Measurements from ENCODE around the gene NABP2. TPM values are rescaled to one million over a fixed set of nuclear protein-coding genes. Genes with fewer than 3 reads are reported as not detected.
A peak's percentile ranks its signal among the peaks of the same experiment; 100 is the strongest.

The NABP2 gene
- total RNA-seq, 1 experiment from 2014 or later: 50.4 TPM

GRCh38 chr12:56223571-56224101 is 506 bp upstream of the NABP2 start:
- no peak for DNase-seq

GRCh38 chr12:56224954-56225353 is 812 bp downstream of the NABP2 start:
- DNase-seq: peak; percentile 61
- Histone ChIP-seq H3K36me3 (replicated peaks; ENCODE audit: control insufficient read depth, insufficient read depth, low read length) (no peaks in the 10 kb centered on the region), H3K27me3 (ENCODE audit: control insufficient read depth, insufficient read depth, low read length) (no peaks in the 10 kb centered on the region), H3K4me3 (ENCODE audit: insufficient read depth, low read depth, low read length) (no peak overlapping the region)

More at GRCh38 chr12:56223571-56224101, 506 bp upstream of the NABP2 start:
- no peaks in the 10 kb centered on the region for H3K27me3 ChIP-seq (ENCODE audit: control insufficient read depth, insufficient read depth, low read length)
- no peak overlapping the region; the same call in 1 of the 2 replicates for H3K4me3 ChIP-seq (ENCODE audit: insufficient read depth, low read depth, low read length)
- no peaks in the 10 kb centered on the region for H3K36me3 ChIP-seq (replicated peaks; ENCODE audit: control insufficient read depth, insufficient read depth, low read length)

GRCh38 chr12:56229082-56229481 is 4.9 kb downstream of the NABP2 start:
- no peak overlapping the region for H3K4me3 ChIP-seq (ENCODE audit: insufficient read depth, low read depth, low read length)
- peak; percentile 23 for DNase-seq
- no peaks in the 10 kb centered on the region for H3K36me3 ChIP-seq (replicated peaks; ENCODE audit: control insufficient read depth, insufficient read depth, low read length)
- H3K27me3 ChIP-seq (ENCODE audit: control insufficient read depth, insufficient read depth, low read length): no peaks in the 10 kb centered on the region

- Histone ChIP-seq H3K27me3 (ENCODE audit: control insufficient read depth, insufficient read depth, low read length) (no peaks in the 10 kb centered on the region), H3K4me3 (ENCODE audit: insufficient read depth, low read depth, low read length) (no peak within 1 kb of the TSS), H3K36me3 (replicated peaks; ENCODE audit: control insufficient read depth, insufficient read depth, low read length) (no peaks in the 10 kb centered on the region)
- peak; percentile 55 for DNase-seq
Measured at GRCh38 chr12:56229916-56230431, 5.8 kb downstream of the NABP2 start, which contains the start of gene SLC39A5. TSS of gene SLC39A5 (plus strand) at chr12:56230051. CDS start at chr12:56231275, 1,224 bp downstream.

GRCh38 chr12:56230432-56231183 is 6.5 kb downstream of the NABP2 start:
- Histone ChIP-seq H3K27me3 (ENCODE audit: control insufficient read depth, insufficient read depth, low read length) (no peaks in the 10 kb centered on the region), H3K36me3 (replicated peaks; ENCODE audit: control insufficient read depth, insufficient read depth, low read length) (no peaks in the 10 kb centered on the region), H3K4me3 (ENCODE audit: insufficient read depth, low read depth, low read length) (no peak overlapping the region)
- peak; percentile 74 for DNase-seq

- DNase-seq: peak; percentile 62
- Histone ChIP-seq H3K4me3 (ENCODE audit: insufficient read depth, low read depth, low read length) (no peak overlapping the region), H3K27me3 (ENCODE audit: control insufficient read depth, insufficient read depth, low read length) (no peaks in the 10 kb centered on the region), H3K36me3 (replicated peaks; ENCODE audit: control insufficient read depth, insufficient read depth, low read length) (peaks cover 1% of the 10 kb centered on the region)
Measured at GRCh38 chr12:56231184-56231582, 7.0 kb downstream of the NABP2 start.

GRCh38 chr12:56234746-56235436 is 10.7 kb downstream of the NABP2 start:
- no peaks in the 10 kb centered on the region for H3K27me3 ChIP-seq (ENCODE audit: control insufficient read depth, insufficient read depth, low read length)
- DNase-seq: peak; percentile 52
- H3K4me3 ChIP-seq (ENCODE audit: insufficient read depth, low read depth, low read length): no peak overlapping the region
- H3K36me3 ChIP-seq (replicated peaks; ENCODE audit: control insufficient read depth, insufficient read depth, low read length): peaks cover 1% of the 10 kb centered on the region

- H3K27me3 ChIP-seq (ENCODE audit: control insufficient read depth, insufficient read depth, low read length): no peaks in the 10 kb centered on the region
- H3K36me3 ChIP-seq (replicated peaks; ENCODE audit: control insufficient read depth, insufficient read depth, low read length): peaks cover 1% of the 10 kb centered on the region
- DNase-seq: peak; percentile 28
- H3K4me3 ChIP-seq (ENCODE audit: insufficient read depth, low read depth, low read length): no peak overlapping the region
Measured at GRCh38 chr12:56236091-56236490, 11.9 kb downstream of the NABP2 start.

- no peak for DNase-seq
- H3K27me3 ChIP-seq (ENCODE audit: control insufficient read depth, insufficient read depth, low read length): no peaks in the 10 kb centered on the region
- no peak overlapping the region for H3K4me3 ChIP-seq (ENCODE audit: insufficient read depth, low read depth, low read length)
- H3K36me3 ChIP-seq (replicated peaks; ENCODE audit: control insufficient read depth, insufficient read depth, low read length): peaks cover 1% of the 10 kb centered on the region
Measured at GRCh38 chr12:56236985-56237384, 12.8 kb downstream of the NABP2 start.

GRCh38 chr12:56237552-56237951 is 13.4 kb downstream of the NABP2 start:
- H3K27me3 ChIP-seq (ENCODE audit: control insufficient read depth, insufficient read depth, low read length): no peaks in the 10 kb centered on the region
- H3K36me3 ChIP-seq (replicated peaks; ENCODE audit: control insufficient read depth, insufficient read depth, low read length): peaks cover 2% of the 10 kb centered on the region
- no peak overlapping the region for H3K4me3 ChIP-seq (ENCODE audit: insufficient read depth, low read depth, low read length)
- DNase-seq: peak; percentile 70

GRCh38 chr12:56241424-56242303 is 17.5 kb downstream of the NABP2 start:
- H3K27me3 ChIP-seq (ENCODE audit: control insufficient read depth, insufficient read depth, low read length): no peaks in the 10 kb centered on the region
- peaks cover 29% of the 10 kb centered on the region for H3K36me3 ChIP-seq (replicated peaks; ENCODE audit: control insufficient read depth, insufficient read depth, low read length)
- no peak for DNase-seq
- H3K4me3 ChIP-seq (ENCODE audit: insufficient read depth, low read depth, low read length): no peak overlapping the region

GRCh38 chr12:56242986-56243385 is 18.8 kb downstream of the NABP2 start:
- peaks cover 37% of the 10 kb centered on the region for H3K36me3 ChIP-seq (replicated peaks; ENCODE audit: control insufficient read depth, insufficient read depth, low read length)
- DNase-seq: no peak
- no peak overlapping the region for H3K4me3 ChIP-seq (ENCODE audit: insufficient read depth, low read depth, low read length)
- no peaks in the 10 kb centered on the region for H3K27me3 ChIP-seq (ENCODE audit: control insufficient read depth, insufficient read depth, low read length)

GRCh38 chr12:56243731-56244181 is 19.6 kb downstream of the NABP2 start:
- Histone ChIP-seq H3K4me3 (ENCODE audit: insufficient read depth, low read depth, low read length) (no peak overlapping the region), H3K27me3 (ENCODE audit: control insufficient read depth, insufficient read depth, low read length) (no peaks in the 10 kb centered on the region), H3K36me3 (replicated peaks; ENCODE audit: control insufficient read depth, insufficient read depth, low read length) (peaks cover 43% of the 10 kb centered on the region)
- no peak for DNase-seq

GRCh38 chr12:56244494-56244893 is 20.4 kb downstream of the NABP2 start:
- Histone ChIP-seq H3K4me3 (ENCODE audit: insufficient read depth, low read depth, low read length) (no peak overlapping the region), H3K27me3 (ENCODE audit: control insufficient read depth, insufficient read depth, low read length) (no peaks in the 10 kb centered on the region), H3K36me3 (replicated peaks; ENCODE audit: control insufficient read depth, insufficient read depth, low read length) (peaks cover 48% of the 10 kb centered on the region)
- no peak for DNase-seq
